ENCODE data around the gene LILRA5.

Gene LILRA5

GRCh38 chr19:54317108-54317964, 4.4 kb upstream of the LILRA5 start:
- TF ChIP-seq GATA3 (IDR thresholded peaks at IDR 0.05; ENCODE audit: low read depth, low read length) (no peak), GATA2 (IDR thresholded peaks at IDR 0.05; ENCODE audit: low read depth, low read length) (no peak)

GRCh38 chr19:54316746-54317107, 3.8 kb upstream of the LILRA5 start:
- TF ChIP-seq GATA2 (IDR thresholded peaks at IDR 0.05; ENCODE audit: low read depth, low read length) (no peak), GATA3 (IDR thresholded peaks at IDR 0.05; ENCODE audit: low read depth, low read length) (no peak)

GRCh38 chr19:54315956-54316355, 3.0 kb upstream of the LILRA5 start:
- TF ChIP-seq GATA3 (IDR thresholded peaks at IDR 0.05; ENCODE audit: low read depth, low read length), result no peak
- no peak for TF ChIP-seq GATA2 (IDR thresholded peaks at IDR 0.05; ENCODE audit: low read depth, low read length)

GRCh38 chr19:54312011-54312410, 955 bp downstream of the LILRA5 start:
- no peak for TF ChIP-seq GATA2 (IDR thresholded peaks at IDR 0.05; ENCODE audit: low read depth, low read length)
- no peak for TF ChIP-seq GATA3 (IDR thresholded peaks at IDR 0.05; ENCODE audit: low read depth, low read length)

GRCh38 chr19:54311486-54311885, 1.5 kb downstream of the LILRA5 start:
- TF ChIP-seq GATA2 (IDR thresholded peaks at IDR 0.05; ENCODE audit: low read depth, low read length) (no peak), GATA3 (IDR thresholded peaks at IDR 0.05; ENCODE audit: low read depth, low read length) (no peak)

- TF ChIP-seq GATA2 (IDR thresholded peaks at IDR 0.05; ENCODE audit: low read depth, low read length), result no peak
- TF ChIP-seq GATA3 (IDR thresholded peaks at IDR 0.05; ENCODE audit: low read depth, low read length), result no peak
These were observed 2.4 kb downstream of the LILRA5 start for GRCh38 chr19:54310543-54310942.

- TF ChIP-seq GATA2 (IDR thresholded peaks at IDR 0.05; ENCODE audit: low read depth, low read length) (no peak), GATA3 (IDR thresholded peaks at IDR 0.05; ENCODE audit: low read depth, low read length) (no peak)
These were observed 3.2 kb downstream of the LILRA5 start for GRCh38 chr19:54309811-54310210.

GRCh38 chr19:54307389-54308020, 5.5 kb downstream of the LILRA5 start:
- no peak for TF ChIP-seq GATA2 (IDR thresholded peaks at IDR 0.05; ENCODE audit: low read depth, low read length)
- no peak for TF ChIP-seq GATA3 (IDR thresholded peaks at IDR 0.05; ENCODE audit: low read depth, low read length)

GRCh38 chr19:54305141-54305540, 7.8 kb downstream of the LILRA5 start:
- TF ChIP-seq GATA3 (IDR thresholded peaks at IDR 0.05; ENCODE audit: low read depth, low read length) (no peak), GATA2 (IDR thresholded peaks at IDR 0.05; ENCODE audit: low read depth, low read length) (no peak)

- TF ChIP-seq GATA2 (IDR thresholded peaks at IDR 0.05; ENCODE audit: low read depth, low read length) (no peak), GATA3 (IDR thresholded peaks at IDR 0.05; ENCODE audit: low read depth, low read length) (no peak)
These were observed 10.7 kb downstream of the LILRA5 start for GRCh38 chr19:54302257-54302656.

GRCh38 chr19:54299515-54299914, 13.5 kb downstream of the LILRA5 start:
- TF ChIP-seq GATA3 (IDR thresholded peaks at IDR 0.05; ENCODE audit: low read depth, low read length), result no peak
- no peak for TF ChIP-seq GATA2 (IDR thresholded peaks at IDR 0.05; ENCODE audit: low read depth, low read length)

GRCh38 chr19:54299126-54299498, 13.9 kb downstream of the LILRA5 start:
- TF ChIP-seq GATA2 (IDR thresholded peaks at IDR 0.05; ENCODE audit: low read depth, low read length), result no peak
- TF ChIP-seq GATA3 (IDR thresholded peaks at IDR 0.05; ENCODE audit: low read depth, low read length), result no peak

- TF ChIP-seq GATA2 (IDR thresholded peaks at IDR 0.05; ENCODE audit: low read depth, low read length) (no peak), GATA3 (IDR thresholded peaks at IDR 0.05; ENCODE audit: low read depth, low read length) (no peak)
These were observed 14.4 kb downstream of the LILRA5 start for GRCh38 chr19:54298357-54299125.

GRCh38 chr19:54297759-54298305, 15.1 kb downstream of the LILRA5 start:
- TF ChIP-seq GATA3 (IDR thresholded peaks at IDR 0.05; ENCODE audit: low read depth, low read length) (no peak), GATA2 (IDR thresholded peaks at IDR 0.05; ENCODE audit: low read depth, low read length) (no peak)
